ENCODE data around the gene ATP8A2.

DNA sequence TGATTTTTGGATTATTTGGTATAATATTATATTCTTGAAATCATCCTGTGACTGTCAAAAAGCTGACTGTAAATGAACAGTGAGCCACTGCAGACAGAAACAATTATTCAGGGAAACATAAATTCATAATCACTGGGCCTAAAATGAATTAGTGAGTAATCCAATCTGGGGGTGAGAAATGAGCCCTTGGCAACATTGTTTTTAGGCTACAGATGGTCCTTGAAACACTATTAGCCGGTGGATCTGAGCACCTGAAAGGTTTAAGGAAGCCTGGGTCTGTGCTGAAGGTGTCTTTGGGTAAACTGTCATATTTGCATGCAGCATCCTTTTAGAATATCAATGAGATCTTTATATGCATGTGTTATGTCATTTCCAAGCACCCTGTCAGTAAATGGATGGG is 290.7 kb downstream of the ATP8A2 start:
- TF ChIP-seq, protein P1, sequence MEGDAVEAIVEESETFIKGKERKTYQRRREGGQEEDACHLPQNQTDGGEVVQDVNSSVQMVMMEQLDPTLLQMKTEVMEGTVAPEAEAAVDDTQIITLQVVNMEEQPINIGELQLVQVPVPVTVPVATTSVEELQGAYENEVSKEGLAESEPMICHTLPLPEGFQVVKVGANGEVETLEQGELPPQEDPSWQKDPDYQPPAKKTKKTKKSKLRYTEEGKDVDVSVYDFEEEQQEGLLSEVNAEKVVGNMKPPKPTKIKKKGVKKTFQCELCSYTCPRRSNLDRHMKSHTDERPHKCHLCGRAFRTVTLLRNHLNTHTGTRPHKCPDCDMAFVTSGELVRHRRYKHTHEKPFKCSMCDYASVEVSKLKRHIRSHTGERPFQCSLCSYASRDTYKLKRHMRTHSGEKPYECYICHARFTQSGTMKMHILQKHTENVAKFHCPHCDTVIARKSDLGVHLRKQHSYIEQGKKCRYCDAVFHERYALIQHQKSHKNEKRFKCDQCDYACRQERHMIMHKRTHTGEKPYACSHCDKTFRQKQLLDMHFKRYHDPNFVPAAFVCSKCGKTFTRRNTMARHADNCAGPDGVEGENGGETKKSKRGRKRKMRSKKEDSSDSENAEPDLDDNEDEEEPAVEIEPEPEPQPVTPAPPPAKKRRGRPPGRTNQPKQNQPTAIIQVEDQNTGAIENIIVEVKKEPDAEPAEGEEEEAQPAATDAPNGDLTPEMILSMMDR (IDR thresholded peaks at IDR 0.05): no peak
- no peak for TF ChIP-seq POLR2A (IDR thresholded peaks at IDR 0.05)
